GM23338 (cell line): ENCODE data around the gene ENTR1. TPM values are rescaled to one million over a fixed set of nuclear protein-coding genes. Genes with fewer than 3 reads are reported as not detected.
A peak's percentile ranks its signal among the peaks of the same experiment; 100 is the strongest.

ENCODE experiments used
- ATAC-seq: fragments of 200-7000 bp; cut with Tn5 transposase; 3 replicates; pipeline ENCODE4 v1.9.1; 2020
- DNase-seq: peaks from one replicate; pipeline ENCODE4 v3.0.0-alpha.2; 2015; ENCODE audit warnings: low spot score
- H2AFZ ChIP-seq: fragments of 200-600 bp; sonication (generic); 2 replicates; pipeline ENCODE4 v1.8.0; 2016; ENCODE audit warnings: antibody characterized with exemption, mild to moderate bottlenecking, moderate library complexity
- H3F3A ChIP-seq: fragments of 200-600 bp; sonication (generic); replicated peaks from 2 replicates; pipeline ENCODE4 v1.8.0; 2017; ENCODE audit warnings: antibody characterized with exemption, mixed run types, low read depth
- H3K27ac ChIP-seq: fragments of 200-600 bp; sonication (generic); 2 replicates; pipeline ENCODE4 v1.6.1; 2016; ENCODE audit warnings: low read depth
- H3K27me3 ChIP-seq: fragments of 200-600 bp; sonication (generic); 2 replicates; pipeline ENCODE4 v1.8.0; 2016; ENCODE audit warnings: mild to moderate bottlenecking, mixed run types, moderate library complexity; ENCODE audit not compliant: insufficient read depth
- H3K36me3 ChIP-seq: fragments of 200-600 bp; sonication (generic); 2 replicates; pipeline ENCODE4 v1.8.0; 2016; ENCODE audit warnings: mild to moderate bottlenecking; ENCODE audit not compliant: insufficient read depth
- H3K4me1 ChIP-seq: fragments of 200-600 bp; sonication (generic); 2 replicates; pipeline ENCODE4 v1.8.0; 2016; ENCODE audit warnings: mild to moderate bottlenecking, moderate library complexity; ENCODE audit not compliant: insufficient read depth
- H3K4me2 ChIP-seq: fragments of 200-600 bp; sonication (generic); 2 replicates; pipeline ENCODE4 v1.7.1; 2017; ENCODE audit warnings: mixed run types
- H3K4me3 ChIP-seq: fragments of 200-600 bp; sonication (generic); 2 replicates; pipeline ENCODE4 v1.6.1; 2016; ENCODE audit warnings: mixed run types
- H3K79me2 ChIP-seq: fragments of 200-600 bp; sonication (generic); replicated peaks from 2 replicates; pipeline ENCODE4 v1.8.0; 2017; ENCODE audit warnings: mild to moderate bottlenecking; ENCODE audit not compliant: insufficient read depth
- H3K9me2 ChIP-seq: fragments of 200-600 bp; sonication (generic); 2 replicates; pipeline ENCODE4 v1.8.0; 2017; ENCODE audit not compliant: insufficient read depth
- H4K20me1 ChIP-seq: fragments of 200-600 bp; sonication (generic); replicated peaks from 2 replicates; pipeline ENCODE4 v1.8.0; 2017; ENCODE audit warnings: mild to moderate bottlenecking; ENCODE audit not compliant: insufficient read depth
- H3K27ac Mint-ChIP-seq: 2 replicates; pipeline ENCODE4 v1.8.0; 2020; ENCODE audit warnings: inconsistent platforms, mild to moderate bottlenecking, moderate library complexity, mixed read lengths
- H3K27me3 Mint-ChIP-seq: 3 replicates; pipeline ENCODE4 v1.8.0; 2022; ENCODE audit warnings: low read depth, mild to moderate bottlenecking, moderate library complexity, mixed read lengths, inconsistent platforms; ENCODE audit not compliant: insufficient read depth, poor library complexity
- H3K36me3 Mint-ChIP-seq: 3 replicates; pipeline ENCODE4 v1.8.0; 2021; ENCODE audit warnings: low read depth, mild to moderate bottlenecking, inconsistent platforms, moderate library complexity, mixed read lengths
- H3K4me1 Mint-ChIP-seq: 3 replicates; pipeline ENCODE4 v1.8.0; 2020; ENCODE audit warnings: mild to moderate bottlenecking, inconsistent platforms, mixed read lengths
- H3K4me3 Mint-ChIP-seq: 3 replicates; pipeline ENCODE4 v1.8.0; 2021; ENCODE audit warnings: moderate library complexity, mild to moderate bottlenecking, inconsistent platforms, mixed read lengths
- H3K9me3 Mint-ChIP-seq: 3 replicates; pipeline ENCODE4 v1.8.0; 2020; ENCODE audit warnings: moderate library complexity, mild to moderate bottlenecking, inconsistent platforms, mixed read lengths
- CREB1 ChIP-seq: fragments of 250-450 bp; sonication (Bioruptor Pico); IDR thresholded peaks from 2 replicates; pipeline ENCODE4 v1.5.0; 2020; ENCODE audit warnings: low read depth, mild to moderate bottlenecking, moderate library complexity
- ETS1 ChIP-seq: IDR thresholded peaks from 2 replicates; pipeline ENCODE4 v1.6.1; 2016; ENCODE audit warnings: antibody characterized with exemption
- EZH2 ChIP-seq: fragments of 200-600 bp; sonication (generic); IDR thresholded peaks from one replicate; pipeline ENCODE4 v1.8.0; 2017; ENCODE audit warnings: antibody characterized with exemption, mild to moderate bottlenecking, low read depth; ENCODE audit not compliant: unreplicated experiment
- EZH2phosphoT487 ChIP-seq: fragments of 200-600 bp; sonication (generic); IDR thresholded peaks from one replicate; pipeline ENCODE4 v1.8.1; 2018; ENCODE audit warnings: antibody characterized with exemption; ENCODE audit not compliant: unreplicated experiment
- JUNB ChIP-seq: IDR thresholded peaks from one replicate; pipeline ENCODE4 v1.6.1; 2016; ENCODE audit warnings: antibody characterized with exemption; ENCODE audit not compliant: unreplicated experiment
- NANOG ChIP-seq: IDR thresholded peaks from 2 replicates; pipeline ENCODE4 v1.6.1; 2016; ENCODE audit warnings: antibody characterized with exemption, borderline replicate concordance
- POLR2AphosphoS5 ChIP-seq: IDR thresholded peaks from 2 replicates; pipeline ENCODE4 v1.6.1; 2016; ENCODE audit warnings: antibody characterized with exemption, low read depth
- REST ChIP-seq: IDR thresholded peaks from one replicate; pipeline ENCODE4 v1.6.1; 2018; ENCODE audit warnings: antibody characterized with exemption; ENCODE audit not compliant: unreplicated experiment
- STAT1 ChIP-seq: IDR thresholded peaks from one replicate; pipeline ENCODE4 v1.6.1; 2016; ENCODE audit warnings: antibody characterized with exemption; ENCODE audit not compliant: unreplicated experiment
- ZNF114 ChIP-seq: fragments of 250-450 bp; sonication (Bioruptor Pico); IDR thresholded peaks from 2 replicates; pipeline ENCODE4 v1.5.0; 2020; ENCODE audit warnings: mild to moderate bottlenecking, moderate library complexity
- ZNF331 ChIP-seq: fragments of 250-450 bp; sonication (Bioruptor Pico); IDR thresholded peaks from 2 replicates; pipeline ENCODE4 v1.5.0; 2020; ENCODE audit warnings: low read depth, mild to moderate bottlenecking, moderate library complexity
- ZNF462 ChIP-seq: fragments of 250-450 bp; sonication (Bioruptor Pico); IDR thresholded peaks from 2 replicates; pipeline ENCODE4 v1.5.0; 2020; ENCODE audit warnings: mild to moderate bottlenecking, moderate library complexity
- polyA plus RNA-seq: library from polyadenylated mRNA; unstranded; fragments of >200 nt; fragmentation: Nextera tagmentation; extraction: Ambion mirVana; gene quantifications from 2 replicates; pipeline ENCODE4 v1.2.1, GENCODE V29; 2016
- total RNA-seq: library from RNA; depleted of rRNA; stranded (reverse); fragments of >200 nt; shearing (Covaris generic); gene quantifications from 2 replicates; pipeline ENCODE4 v1.2.3, GENCODE V29; 2014
- TF ChIP-seq, protein P1 (sequence below), 2 experiments: fragments of 200-600 bp in 1 of 2; sonication (generic) in 1 of 2; conservative IDR thresholded peaks; 2 replicates each; pipeline versions ENCODE4 v1.5.1 to v1.6.1; 2016 to 2017; ENCODE audit warnings: antibody characterized with exemption in 2 of 2, low read depth in 2 of 2, mild to moderate bottlenecking in 2 of 2, moderate library complexity in 1 of 2

Gene ENTR1
- total and polyA plus RNA-seq, 2 experiments from 2014 or later, result 25.6 to 91.9 TPM

DNA sequence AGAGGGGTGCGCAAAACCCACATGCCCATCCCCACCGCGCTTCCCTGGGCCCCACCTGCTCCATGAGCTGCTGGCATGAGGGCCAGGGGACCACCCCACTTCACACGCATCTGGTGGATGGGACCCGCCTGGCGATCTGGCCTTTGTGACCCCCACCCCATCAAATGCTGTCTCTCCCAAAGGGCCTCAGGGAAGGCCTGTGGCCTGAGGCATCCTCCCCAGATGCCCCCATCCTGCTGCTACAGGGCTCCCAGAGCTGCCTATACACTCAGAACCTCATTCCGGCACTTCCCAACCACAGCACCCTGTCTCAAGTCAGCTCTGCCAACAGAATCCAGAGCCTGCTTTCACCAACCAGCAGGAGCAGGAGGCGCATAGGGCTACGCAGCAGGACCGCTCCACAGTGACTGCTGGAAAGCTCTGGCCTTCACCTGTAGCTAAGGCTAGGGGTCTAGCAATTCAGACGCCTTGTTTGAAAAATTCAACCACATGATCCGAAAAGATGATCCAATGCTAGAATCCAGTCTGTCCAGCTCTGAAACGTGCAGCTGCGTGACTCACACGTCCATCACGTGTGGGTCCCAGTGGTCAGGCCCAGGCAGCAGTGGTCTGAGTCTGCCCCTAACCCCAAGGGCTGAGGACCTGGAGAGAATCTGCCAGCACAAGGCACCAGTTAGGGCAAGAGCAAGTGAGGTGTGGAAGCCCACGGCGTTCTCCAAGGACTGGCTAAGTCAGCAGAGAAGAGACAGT, 9.1 kb downstream of the ENTR1 start:
- Histone ChIP-seq H3K4me2 (no peak overlapping the region), H3K9me2 (no peaks in the 10 kb centered on the region), H3K4me3 (no peak overlapping the region), H4K20me1 (peaks cover 3% of the 10 kb centered on the region), H3F3A (peaks cover 22% of the 10 kb centered on the region), H2AFZ (no peak overlapping the region), H3K36me3 (peaks cover 22% of the 10 kb centered on the region), H3K79me2 (peaks cover 34% of the 10 kb centered on the region), H3K4me1 (peaks cover 3% of the 10 kb centered on the region; the same call in 1 of the 2 replicates), H3K27ac (peak overlapping the region; percentile 39; the same call in 1 of the 2 replicates), H3K27me3 (no peaks in the 10 kb centered on the region)
- peaks cover 63% of the 10 kb centered on the region for H3K36me3 Mint-ChIP-seq
- H3K27ac Mint-ChIP-seq, result 0 out of 2 replicates have a peak overlapping the region, but pooled peaks have one; percentile 36
- ATAC-seq (no peak), DNase-seq (no peak)
- peaks cover 19% of the 10 kb centered on the region for H3K27me3 Mint-ChIP-seq
- peaks cover 9% of the 10 kb centered on the region for H3K4me1 Mint-ChIP-seq
- 0 out of 3 replicates have a peak overlapping the region, but pooled peaks have one; percentile 10 for H3K4me3 Mint-ChIP-seq
- no peaks in the 10 kb centered on the region; the same call in 2 of the 3 replicates for H3K9me3 Mint-ChIP-seq
- TF ChIP-seq ZNF331 (no peak), ZNF114 (CRISPR knock-in tag) (no peak), EZH2phosphoT487 (no peak), EZH2 (no peak), NANOG (no peak), REST (no peak), ZNF462 (no peak), CREB1 (no peak), STAT1 (no peak), POLR2AphosphoS5 (no peak), ETS1 (no peak), JUNB (no peak)
- TF ChIP-seq, protein P1, sequence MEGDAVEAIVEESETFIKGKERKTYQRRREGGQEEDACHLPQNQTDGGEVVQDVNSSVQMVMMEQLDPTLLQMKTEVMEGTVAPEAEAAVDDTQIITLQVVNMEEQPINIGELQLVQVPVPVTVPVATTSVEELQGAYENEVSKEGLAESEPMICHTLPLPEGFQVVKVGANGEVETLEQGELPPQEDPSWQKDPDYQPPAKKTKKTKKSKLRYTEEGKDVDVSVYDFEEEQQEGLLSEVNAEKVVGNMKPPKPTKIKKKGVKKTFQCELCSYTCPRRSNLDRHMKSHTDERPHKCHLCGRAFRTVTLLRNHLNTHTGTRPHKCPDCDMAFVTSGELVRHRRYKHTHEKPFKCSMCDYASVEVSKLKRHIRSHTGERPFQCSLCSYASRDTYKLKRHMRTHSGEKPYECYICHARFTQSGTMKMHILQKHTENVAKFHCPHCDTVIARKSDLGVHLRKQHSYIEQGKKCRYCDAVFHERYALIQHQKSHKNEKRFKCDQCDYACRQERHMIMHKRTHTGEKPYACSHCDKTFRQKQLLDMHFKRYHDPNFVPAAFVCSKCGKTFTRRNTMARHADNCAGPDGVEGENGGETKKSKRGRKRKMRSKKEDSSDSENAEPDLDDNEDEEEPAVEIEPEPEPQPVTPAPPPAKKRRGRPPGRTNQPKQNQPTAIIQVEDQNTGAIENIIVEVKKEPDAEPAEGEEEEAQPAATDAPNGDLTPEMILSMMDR (conservative IDR thresholded peaks at IDR 0.05; ENCODE audit: low read depth in 2 of 2), result no peak
